ENCODE measurements around the gene TDP1.
A peak's percentile ranks its signal among the peaks of the same experiment; 100 is the strongest.

The TDP1 gene

DNA sequence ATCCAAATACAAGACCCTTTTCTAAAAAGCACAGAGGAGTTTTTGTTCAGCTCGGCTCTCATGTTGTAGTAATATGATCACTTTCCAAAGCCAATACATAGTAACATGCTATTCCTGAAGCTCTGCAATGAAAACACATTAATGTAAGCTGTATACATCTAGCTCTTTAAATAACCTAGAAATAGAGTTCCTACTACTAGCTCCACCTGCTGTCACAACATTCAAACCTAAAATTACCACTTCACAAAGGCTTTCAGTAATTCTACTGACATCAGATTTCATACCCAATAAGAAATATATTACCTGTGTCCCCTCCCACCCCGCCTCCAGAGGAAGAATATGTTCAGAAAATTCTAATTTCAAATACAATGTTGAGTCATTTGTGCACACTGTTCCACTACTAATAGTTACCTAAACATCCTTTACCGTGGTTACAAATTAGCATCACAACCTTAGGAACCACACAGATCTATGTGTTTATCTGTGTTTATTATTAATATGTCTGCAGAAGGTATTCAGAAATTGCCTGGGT, 19.0 kb upstream of the TDP1 start:
- TF ChIP-seq, protein P1, sequence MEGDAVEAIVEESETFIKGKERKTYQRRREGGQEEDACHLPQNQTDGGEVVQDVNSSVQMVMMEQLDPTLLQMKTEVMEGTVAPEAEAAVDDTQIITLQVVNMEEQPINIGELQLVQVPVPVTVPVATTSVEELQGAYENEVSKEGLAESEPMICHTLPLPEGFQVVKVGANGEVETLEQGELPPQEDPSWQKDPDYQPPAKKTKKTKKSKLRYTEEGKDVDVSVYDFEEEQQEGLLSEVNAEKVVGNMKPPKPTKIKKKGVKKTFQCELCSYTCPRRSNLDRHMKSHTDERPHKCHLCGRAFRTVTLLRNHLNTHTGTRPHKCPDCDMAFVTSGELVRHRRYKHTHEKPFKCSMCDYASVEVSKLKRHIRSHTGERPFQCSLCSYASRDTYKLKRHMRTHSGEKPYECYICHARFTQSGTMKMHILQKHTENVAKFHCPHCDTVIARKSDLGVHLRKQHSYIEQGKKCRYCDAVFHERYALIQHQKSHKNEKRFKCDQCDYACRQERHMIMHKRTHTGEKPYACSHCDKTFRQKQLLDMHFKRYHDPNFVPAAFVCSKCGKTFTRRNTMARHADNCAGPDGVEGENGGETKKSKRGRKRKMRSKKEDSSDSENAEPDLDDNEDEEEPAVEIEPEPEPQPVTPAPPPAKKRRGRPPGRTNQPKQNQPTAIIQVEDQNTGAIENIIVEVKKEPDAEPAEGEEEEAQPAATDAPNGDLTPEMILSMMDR (conservative IDR thresholded peaks at IDR 0.05; ENCODE audit: low read depth, low read length) = peak; percentile 30
- H3K4me3 ChIP-seq (ENCODE audit: low read length) = no peak overlapping the region
- no peak for DNase-seq (ENCODE audit: low read depth)

DNA sequence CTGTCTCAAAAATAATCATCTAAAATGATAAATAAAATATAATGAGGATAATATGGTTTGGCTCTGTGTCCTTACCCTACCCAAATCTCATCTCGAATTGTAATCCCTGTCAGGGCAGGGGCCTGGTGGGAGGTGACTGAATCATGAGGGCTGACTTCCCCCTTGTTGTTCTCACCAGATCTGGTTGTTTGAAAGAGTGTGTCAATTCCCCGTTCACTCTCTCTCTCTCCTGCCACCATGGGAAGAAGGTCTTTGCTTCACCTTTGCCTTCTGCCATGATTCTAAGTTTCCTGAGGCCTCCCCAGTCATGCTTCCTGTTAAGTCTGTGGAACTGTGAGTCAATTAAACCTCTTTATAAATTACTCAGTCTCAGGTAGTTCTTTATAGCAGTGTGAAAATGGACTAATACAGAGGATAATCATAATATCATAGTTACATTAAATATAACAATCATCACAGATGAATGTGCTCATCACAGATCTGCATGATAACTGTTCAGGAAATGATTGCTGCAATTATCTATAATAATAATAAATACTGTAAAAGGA, 13.8 kb upstream of the TDP1 start:
- no peak for DNase-seq (ENCODE audit: low read depth)
- TF ChIP-seq, protein P1 (conservative IDR thresholded peaks at IDR 0.05; ENCODE audit: low read depth, low read length) = no peak
- H3K4me3 ChIP-seq (ENCODE audit: low read length) = no peak overlapping the region

DNA sequence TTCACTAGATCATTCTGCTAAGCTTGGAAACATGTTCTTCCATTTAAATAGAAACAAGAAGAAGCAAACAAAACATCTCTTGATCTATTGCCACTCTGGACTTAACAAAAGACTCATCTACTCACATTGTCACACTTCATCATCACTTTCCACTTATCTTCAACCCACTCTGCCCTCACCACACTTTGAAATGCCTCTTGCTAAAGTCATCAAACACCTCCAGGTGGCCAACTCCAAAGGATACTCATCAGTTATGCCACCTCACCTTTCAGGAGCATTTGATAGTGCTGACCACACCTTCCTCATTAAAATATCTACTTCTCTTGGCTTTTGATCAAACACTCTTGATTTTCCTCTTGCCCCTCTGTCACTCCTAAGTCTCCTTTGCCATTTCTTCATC, 8.4 kb upstream of the TDP1 start:
- no peak for DNase-seq (ENCODE audit: low read depth)
- no peak overlapping the region for H3K4me3 ChIP-seq (ENCODE audit: low read length)
- TF ChIP-seq, protein P1 (conservative IDR thresholded peaks at IDR 0.05; ENCODE audit: low read depth, low read length) = no peak

DNA sequence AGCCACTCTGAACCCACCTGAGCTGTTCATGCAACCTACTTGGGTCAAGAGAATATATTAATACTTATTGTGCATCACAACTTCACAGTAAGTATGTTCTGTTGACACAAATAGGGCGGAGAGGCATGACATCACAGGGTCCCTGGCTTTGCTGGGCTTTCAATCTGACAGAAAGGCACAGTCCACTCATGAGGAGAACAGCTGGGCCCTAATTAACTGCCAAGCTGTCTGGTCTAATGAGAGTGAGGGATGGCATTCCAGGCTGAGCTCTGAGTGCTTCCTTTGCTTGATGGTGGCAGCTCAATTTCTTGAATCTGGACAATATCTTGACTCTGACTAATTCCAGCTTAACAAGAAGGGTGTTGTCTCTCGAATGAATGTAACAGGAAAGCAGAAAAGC, 3.2 kb upstream of the TDP1 start:
- H3K4me3 ChIP-seq (ENCODE audit: low read length) = no peak overlapping the region
- TF ChIP-seq, protein P1 (conservative IDR thresholded peaks at IDR 0.05; ENCODE audit: low read depth, low read length) = no peak
- DNase-seq (ENCODE audit: low read depth) = no peak

DNA sequence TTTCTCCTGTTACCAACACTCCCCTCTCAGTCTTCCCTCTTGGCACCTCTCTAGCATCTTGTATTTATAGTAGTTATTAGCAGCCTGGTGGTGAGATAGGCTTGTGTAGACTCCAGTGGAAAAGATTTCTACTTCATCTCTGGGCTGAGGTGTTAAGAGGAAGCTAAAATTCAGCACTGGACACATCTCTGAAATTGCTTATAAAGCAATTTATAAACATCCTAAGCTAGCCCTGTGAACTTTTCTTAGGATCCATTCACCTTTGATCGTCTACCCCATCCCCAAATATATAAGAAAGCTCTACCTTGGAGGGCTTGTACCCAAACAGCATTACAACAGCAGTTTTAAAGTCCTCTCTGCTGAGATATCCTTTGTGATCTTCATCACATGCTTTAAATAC, 2.1 kb upstream of the TDP1 start:
- DNase-seq (ENCODE audit: low read depth) = no peak
- H3K4me3 ChIP-seq (ENCODE audit: low read length) = peak overlapping the region; percentile 70
- TF ChIP-seq, protein P1 (conservative IDR thresholded peaks at IDR 0.05; ENCODE audit: low read depth, low read length) = no peak

DNA sequence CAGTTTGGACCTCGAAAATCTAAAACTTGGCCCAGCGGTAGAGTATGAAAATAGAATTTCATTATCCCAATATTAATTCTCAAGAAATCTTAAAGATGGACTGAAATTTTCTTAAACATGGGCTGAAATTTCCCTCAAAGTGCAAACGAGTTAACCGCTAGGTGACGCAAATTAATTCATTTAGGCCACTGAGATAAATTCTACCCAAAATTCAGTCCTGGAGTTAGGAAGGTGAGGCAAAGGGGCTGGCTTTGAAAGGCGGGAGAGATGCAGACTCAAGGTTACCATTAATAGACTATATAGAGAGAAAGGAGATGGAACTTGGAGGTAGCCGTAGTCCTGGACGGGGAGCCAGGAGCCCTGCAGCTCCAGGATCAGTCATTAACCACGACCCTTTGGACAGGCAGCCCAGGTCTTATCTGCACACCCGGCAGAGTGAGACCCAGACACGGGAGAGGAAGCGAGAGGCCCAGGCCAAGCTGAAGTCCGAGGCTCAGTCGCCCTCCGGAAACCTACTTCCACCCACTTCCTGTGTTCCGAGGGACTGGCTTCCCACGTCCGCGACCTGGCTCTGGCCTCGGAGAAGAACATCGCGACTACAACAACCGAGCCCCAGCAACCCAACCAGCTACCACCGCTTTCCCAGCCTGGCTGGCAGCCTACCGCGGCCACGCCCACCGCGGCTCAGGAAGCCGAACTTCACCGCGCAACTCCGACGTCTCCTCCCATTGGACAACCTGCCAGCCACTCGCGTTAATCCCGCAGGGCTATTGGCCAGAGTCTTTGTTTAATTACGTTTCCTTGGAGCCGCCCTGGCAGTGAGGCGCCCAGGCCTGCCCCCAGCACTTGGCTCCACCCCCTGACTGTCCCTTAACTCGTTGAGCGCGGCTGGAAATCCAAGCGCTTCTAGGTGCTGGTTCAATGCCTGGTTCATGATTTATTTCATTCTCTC, 1.4 kb upstream of the TDP1 start, which contains the start of gene EFCAB11:
Gene EFCAB11 (minus strand): TSS at position 661 of the 952 bp plus-strand sequence. CDS start 70 bp downstream, at position 591.
- TF ChIP-seq, protein P1 (conservative IDR thresholded peaks at IDR 0.05; ENCODE audit: low read depth, low read length) = peak; percentile 45
- DNase-seq (ENCODE audit: low read depth) = peak; percentile 97
- H3K4me3 ChIP-seq (ENCODE audit: low read length) = peak within 1 kb of the TSS; percentile 70
